Measurements from ENCODE around the gene TRIM22. TPM values are rescaled to one million over a fixed set of nuclear protein-coding genes. Genes with fewer than 3 reads are reported as not detected.

TRIM22 gene
- total RNA-seq, 1 experiment from 2014 or later: 0.61 TPM

DNA sequence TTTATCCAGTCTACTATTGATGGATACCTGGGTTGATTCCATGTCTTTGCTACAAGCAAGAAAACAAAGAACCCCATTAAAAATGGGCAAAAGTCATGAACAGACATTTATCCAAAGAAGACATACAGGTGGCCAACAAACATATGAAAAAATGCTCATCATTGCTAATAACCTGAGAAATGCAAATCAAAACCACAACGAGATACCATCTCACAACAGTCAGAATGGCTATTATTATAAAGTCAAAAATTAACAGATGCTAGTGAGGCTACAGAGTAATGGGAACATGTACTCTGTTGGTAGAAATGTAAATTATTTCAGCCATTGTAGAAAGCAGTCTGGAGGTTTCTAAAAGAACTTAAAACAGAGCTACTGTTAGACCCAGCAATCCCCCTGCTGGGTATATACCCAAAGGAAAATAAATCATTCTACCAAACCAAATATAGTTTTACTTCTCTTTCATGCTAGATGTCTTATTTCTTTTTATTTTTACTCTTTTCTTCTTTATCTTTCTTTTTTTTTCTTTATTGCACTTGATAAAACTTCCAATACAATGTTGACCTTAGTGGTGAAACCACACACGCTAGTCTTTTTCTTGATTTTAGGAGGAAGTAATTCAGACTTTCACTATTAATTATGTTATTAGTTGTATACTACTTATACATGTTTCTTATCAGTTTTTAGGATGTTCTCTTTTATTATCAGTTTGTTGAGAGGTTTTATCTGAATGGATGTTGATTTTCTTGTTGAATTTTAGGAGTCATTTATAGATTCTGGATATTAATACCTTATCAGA lies 14.3 kb downstream of the TRIM22 start:
- Histone ChIP-seq H3K9ac (ENCODE audit: low read length) (no peak overlapping the region), H3K4me2 (ENCODE audit: low read length) (no peak overlapping the region), H3K27me3 (ENCODE audit: insufficient read depth, low read length) (peaks cover 30% of the 10 kb centered on the region), H3K9me3 (ENCODE audit: control insufficient read depth in 1 of 2, insufficient read depth in 1 of 2, low read depth in 1 of 2, low read length in 2 of 2) (no peaks in the 10 kb centered on the region), H2AFZ (ENCODE audit: low read depth, low read length, poor library complexity, severe bottlenecking) (no peak overlapping the region), H3K9me2 (ENCODE audit: insufficient read depth) (no peaks in the 10 kb centered on the region), H4K20me1 (ENCODE audit: insufficient read depth) (no peaks in the 10 kb centered on the region), H3K4me1 (ENCODE audit: control insufficient read depth in 1 of 2, insufficient read depth in 2 of 2, low read length in 2 of 2) (no peaks in the 10 kb centered on the region), H3K4me3 (replicated peaks in 1 of 2; ENCODE audit: low read depth in 1 of 2, low read length in 2 of 2) (no peak overlapping the region), H3K27ac (ENCODE audit: low read depth, low read length) (no peak overlapping the region), H3K36me3 (ENCODE audit: control insufficient read depth in 1 of 2, insufficient read depth in 2 of 2, low read length in 2 of 2) (no peaks in the 10 kb centered on the region), H3K79me2 (ENCODE audit: insufficient read depth, low read length) (no peaks in the 10 kb centered on the region)
- TF ChIP-seq POLR2A (IDR thresholded peaks at IDR 0.05; ENCODE audit: borderline replicate concordance, extremely low read depth, insufficient read depth, insufficient read length) (no peak), EZH2 (IDR thresholded peaks at IDR 0.05) (no peak), ELF1 (IDR thresholded peaks at IDR 0.05; ENCODE audit: borderline replicate concordance, low read depth) (no peak), FOSL1 (IDR thresholded peaks at IDR 0.05; ENCODE audit: low read depth) (no peak), ZNF274 (IDR thresholded peaks at IDR 0.05; ENCODE audit: low read depth, low read length) (no peak), EZH2phosphoT487 (IDR thresholded peaks at IDR 0.05; ENCODE audit: borderline replicate concordance) (no peak)
- TF ChIP-seq, protein P1, sequence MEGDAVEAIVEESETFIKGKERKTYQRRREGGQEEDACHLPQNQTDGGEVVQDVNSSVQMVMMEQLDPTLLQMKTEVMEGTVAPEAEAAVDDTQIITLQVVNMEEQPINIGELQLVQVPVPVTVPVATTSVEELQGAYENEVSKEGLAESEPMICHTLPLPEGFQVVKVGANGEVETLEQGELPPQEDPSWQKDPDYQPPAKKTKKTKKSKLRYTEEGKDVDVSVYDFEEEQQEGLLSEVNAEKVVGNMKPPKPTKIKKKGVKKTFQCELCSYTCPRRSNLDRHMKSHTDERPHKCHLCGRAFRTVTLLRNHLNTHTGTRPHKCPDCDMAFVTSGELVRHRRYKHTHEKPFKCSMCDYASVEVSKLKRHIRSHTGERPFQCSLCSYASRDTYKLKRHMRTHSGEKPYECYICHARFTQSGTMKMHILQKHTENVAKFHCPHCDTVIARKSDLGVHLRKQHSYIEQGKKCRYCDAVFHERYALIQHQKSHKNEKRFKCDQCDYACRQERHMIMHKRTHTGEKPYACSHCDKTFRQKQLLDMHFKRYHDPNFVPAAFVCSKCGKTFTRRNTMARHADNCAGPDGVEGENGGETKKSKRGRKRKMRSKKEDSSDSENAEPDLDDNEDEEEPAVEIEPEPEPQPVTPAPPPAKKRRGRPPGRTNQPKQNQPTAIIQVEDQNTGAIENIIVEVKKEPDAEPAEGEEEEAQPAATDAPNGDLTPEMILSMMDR (IDR thresholded peaks at IDR 0.05 in 2 of 3, conservative IDR thresholded peaks at IDR 0.05 in 1 of 3; ENCODE audit: borderline replicate concordance in 1 of 3, insufficient read depth in 1 of 3, low read depth in 2 of 3, low read length in 2 of 3): no peak
- TF ChIP-seq, protein P2, sequence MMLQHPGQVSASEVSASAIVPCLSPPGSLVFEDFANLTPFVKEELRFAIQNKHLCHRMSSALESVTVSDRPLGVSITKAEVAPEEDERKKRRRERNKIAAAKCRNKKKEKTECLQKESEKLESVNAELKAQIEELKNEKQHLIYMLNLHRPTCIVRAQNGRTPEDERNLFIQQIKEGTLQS (IDR thresholded peaks at IDR 0.05): no peak
- intact Hi-C loops (cut with micrococcal nuclease): no loop called here
- no TSS peak for BruUV-seq (replicated peaks)
- POLR2A ChIA-PET: no interaction called here
- CTCF ChIA-PET: no interaction called here
- RAD21 ChIA-PET (ENCODE audit: low non-redundant PET in 1 of 2, low total read pairs in 2 of 2, uncharacterized antibody in 2 of 2, unreplicated experiment in 2 of 2): no interaction called here
- DNase-seq (ENCODE audit: low read depth, low spot score): no peak
- no peak for ATAC-seq

All from HCT116 (cell line).